ENCODE data around the gene KIAA1958. TPM values are rescaled to one million over a fixed set of nuclear protein-coding genes. Genes with fewer than 3 reads are reported as not detected.

KIAA1958 gene
- 3.1 TPM for total RNA-seq
- 1 to 10 TPM in 2 of 4 donors, under 1 TPM in 2; 0.41 to 1.3 (median 1.1) TPM for polyA plus RNA-seq

GRCh38 chr9:112486221-112487007 is at the start of gene KIAA1958:
Gene KIAA1958, plus strand, starts transcription at chr9:112486827. Its CDS starts 87,254 bp downstream, at chr9:112574081.
- H3K4me1 ChIP-seq (ENCODE audit: control insufficient read depth, insufficient read depth, low read length, poor library complexity, severe bottlenecking): peaks cover 15% of the 10 kb centered on the region
- no peaks in the 10 kb centered on the region for H3K36me3 Mint-ChIP-seq

GRCh38 chr9:112437406-112437805 is 49.2 kb upstream of the KIAA1958 start:
- Mint-ChIP-seq H3K9me3 (no peaks in the 10 kb centered on the region), H3K4me1 (peaks cover 0 to 5% (median 0%) of the 10 kb centered on the region in 4 donors), H3K4me3 (no peak overlapping the region), H3K27me3 (no peaks in the 10 kb centered on the region), H3K27ac (no peak overlapping the region), H3K36me3 (peaks cover 27% of the 10 kb centered on the region)
- Histone ChIP-seq H3K9me3 (ENCODE audit: control insufficient read depth in 2 of 2, low read length in 2 of 2) (no peaks in the 10 kb centered on the region), H3K36me3 (ENCODE audit: control insufficient read depth, insufficient read depth, low read length) (no peaks in the 10 kb centered on the region), H3K4me1 (ENCODE audit: control insufficient read depth, insufficient read depth, low read length, poor library complexity, severe bottlenecking) (no peaks in the 10 kb centered on the region), H3K27ac (ENCODE audit: insufficient read depth, low read length, poor library complexity, severe bottlenecking) (no peak overlapping the region), H3K4me3 (ENCODE audit: low read depth, low read length) (no peak overlapping the region), H3K27me3 (ENCODE audit: control insufficient read depth, insufficient read depth, low read length) (no peaks in the 10 kb centered on the region)
- no peak for DNase-seq
- no peak for ATAC-seq (ENCODE audit: low read depth in 2 of 2)

More at GRCh38 chr9:112486221-112487007, at the start of gene KIAA1958:
- peak within 1 kb of the TSS; percentile 82 for H3K4me3 ChIP-seq (ENCODE audit: low read depth, low read length)
- Mint-ChIP-seq H3K27me3 (no peaks in the 10 kb centered on the region), H3K9me3 (no peaks in the 10 kb centered on the region), H3K4me3 (peak within 1 kb of the TSS; percentile 96 to 98 (median 97)), H3K27ac (peak within 1 kb of the TSS; percentile 88 to 96 (median 90)), H3K4me1 (peaks cover 10 to 32% (median 22%) of the 10 kb centered on the region in 4 donors)
- DNase-seq (peak; percentile 70 to 91 (median 75)), ATAC-seq (ENCODE audit: low read depth in 2 of 2) (peak; percentile 91)
- no peaks in the 10 kb centered on the region for H3K36me3 ChIP-seq (ENCODE audit: control insufficient read depth, insufficient read depth, low read length)
- H3K27ac ChIP-seq (ENCODE audit: insufficient read depth, low read length, poor library complexity, severe bottlenecking): peak within 1 kb of the TSS; percentile 65
- no peaks in the 10 kb centered on the region for H3K9me3 ChIP-seq (ENCODE audit: control insufficient read depth in 2 of 2, low read length in 2 of 2)
- H3K27me3 ChIP-seq (ENCODE audit: control insufficient read depth, insufficient read depth, low read length): no peaks in the 10 kb centered on the region

- no peak for DNase-seq
These were observed 47.5 kb upstream of the KIAA1958 start for GRCh38 chr9:112439171-112439570.

GRCh38 chr9:112439825-112440224 is 46.8 kb upstream of the KIAA1958 start:
- Histone ChIP-seq H3K36me3 (ENCODE audit: control insufficient read depth, insufficient read depth, low read length) (no peaks in the 10 kb centered on the region), H3K27me3 (ENCODE audit: control insufficient read depth, insufficient read depth, low read length) (no peaks in the 10 kb centered on the region), H3K4me3 (ENCODE audit: low read depth, low read length) (no peak overlapping the region), H3K9me3 (ENCODE audit: control insufficient read depth in 2 of 2, low read length in 2 of 2) (no peaks in the 10 kb centered on the region), H3K27ac (ENCODE audit: insufficient read depth, low read length, poor library complexity, severe bottlenecking) (no peak overlapping the region), H3K4me1 (ENCODE audit: control insufficient read depth, insufficient read depth, low read length, poor library complexity, severe bottlenecking) (no peaks in the 10 kb centered on the region)
- no peak overlapping the region for H3K4me3 Mint-ChIP-seq
- H3K9me3 Mint-ChIP-seq: no peaks in the 10 kb centered on the region
- no peak overlapping the region for H3K27ac Mint-ChIP-seq
- H3K4me1 Mint-ChIP-seq: peaks cover 0 to 5% (median 0%) of the 10 kb centered on the region in 4 donors
- no peaks in the 10 kb centered on the region for H3K27me3 Mint-ChIP-seq
- H3K36me3 Mint-ChIP-seq: peaks cover 14% of the 10 kb centered on the region
- DNase-seq: no peak
- no peak for ATAC-seq (ENCODE audit: low read depth in 2 of 2)

More at GRCh38 chr9:112439171-112439570, 47.5 kb upstream of the KIAA1958 start:
- Histone ChIP-seq H3K9me3 (ENCODE audit: control insufficient read depth in 2 of 2, low read length in 2 of 2) (no peaks in the 10 kb centered on the region), H3K36me3 (ENCODE audit: control insufficient read depth, insufficient read depth, low read length) (no peaks in the 10 kb centered on the region), H3K27ac (ENCODE audit: insufficient read depth, low read length, poor library complexity, severe bottlenecking) (no peak overlapping the region), H3K4me3 (ENCODE audit: low read depth, low read length) (no peak overlapping the region), H3K4me1 (ENCODE audit: control insufficient read depth, insufficient read depth, low read length, poor library complexity, severe bottlenecking) (no peaks in the 10 kb centered on the region), H3K27me3 (ENCODE audit: control insufficient read depth, insufficient read depth, low read length) (no peaks in the 10 kb centered on the region)
- no peak for ATAC-seq (ENCODE audit: low read depth in 2 of 2)
- H3K9me3 Mint-ChIP-seq: no peaks in the 10 kb centered on the region
- H3K4me1 Mint-ChIP-seq: peaks cover 0 to 5% (median 0%) of the 10 kb centered on the region in 4 donors
- no peak overlapping the region for H3K27ac Mint-ChIP-seq
- H3K27me3 Mint-ChIP-seq: no peaks in the 10 kb centered on the region
- H3K4me3 Mint-ChIP-seq: no peak overlapping the region
- peaks cover 18% of the 10 kb centered on the region for H3K36me3 Mint-ChIP-seq

GRCh38 chr9:112443200-112443599 is 43.4 kb upstream of the KIAA1958 start:
- Histone ChIP-seq H3K4me1 (ENCODE audit: control insufficient read depth, insufficient read depth, low read length, poor library complexity, severe bottlenecking) (no peaks in the 10 kb centered on the region), H3K4me3 (ENCODE audit: low read depth, low read length) (no peak overlapping the region), H3K27me3 (ENCODE audit: control insufficient read depth, insufficient read depth, low read length) (no peaks in the 10 kb centered on the region), H3K9me3 (ENCODE audit: control insufficient read depth in 2 of 2, low read length in 2 of 2) (no peaks in the 10 kb centered on the region), H3K36me3 (ENCODE audit: control insufficient read depth, insufficient read depth, low read length) (no peaks in the 10 kb centered on the region), H3K27ac (ENCODE audit: insufficient read depth, low read length, poor library complexity, severe bottlenecking) (no peak overlapping the region)
- Mint-ChIP-seq H3K27me3 (no peaks in the 10 kb centered on the region), H3K27ac (no peak overlapping the region), H3K36me3 (peaks cover 21% of the 10 kb centered on the region), H3K4me1 (peaks cover 0 to 11% (median 2%) of the 10 kb centered on the region in 4 donors), H3K9me3 (no peaks in the 10 kb centered on the region), H3K4me3 (no peak overlapping the region)
- DNase-seq: peak in 2 of 3 donors; percentile 23 to 58
- peak in 1 of 2 donors; percentile 50 for ATAC-seq (ENCODE audit: low read depth in 2 of 2)

- no peak for DNase-seq
- H3K27ac Mint-ChIP-seq: no peak overlapping the region
- peaks cover 0 to 11% (median 2%) of the 10 kb centered on the region in 4 donors for H3K4me1 Mint-ChIP-seq
- no peaks in the 10 kb centered on the region for H3K4me1 ChIP-seq (ENCODE audit: control insufficient read depth, insufficient read depth, low read length, poor library complexity, severe bottlenecking)
- H3K36me3 Mint-ChIP-seq: peaks cover 21% of the 10 kb centered on the region
- no peaks in the 10 kb centered on the region for H3K9me3 ChIP-seq (ENCODE audit: control insufficient read depth in 2 of 2, low read length in 2 of 2)
- H3K9me3 Mint-ChIP-seq: no peaks in the 10 kb centered on the region
- H3K36me3 ChIP-seq (ENCODE audit: control insufficient read depth, insufficient read depth, low read length): no peaks in the 10 kb centered on the region
- ATAC-seq (ENCODE audit: low read depth in 2 of 2): no peak
- no peaks in the 10 kb centered on the region for H3K27me3 ChIP-seq (ENCODE audit: control insufficient read depth, insufficient read depth, low read length)
- no peak overlapping the region for H3K4me3 Mint-ChIP-seq
- no peaks in the 10 kb centered on the region for H3K27me3 Mint-ChIP-seq
- H3K4me3 ChIP-seq (ENCODE audit: low read depth, low read length): no peak overlapping the region
- H3K27ac ChIP-seq (ENCODE audit: insufficient read depth, low read length, poor library complexity, severe bottlenecking): no peak overlapping the region
These were observed 43.0 kb upstream of the KIAA1958 start for GRCh38 chr9:112443636-112444035.

GRCh38 chr9:112445196-112445595 is 41.4 kb upstream of the KIAA1958 start:
- Histone ChIP-seq H3K4me3 (ENCODE audit: low read depth, low read length) (no peak overlapping the region), H3K27ac (ENCODE audit: insufficient read depth, low read length, poor library complexity, severe bottlenecking) (no peak overlapping the region), H3K27me3 (ENCODE audit: control insufficient read depth, insufficient read depth, low read length) (no peaks in the 10 kb centered on the region), H3K9me3 (ENCODE audit: control insufficient read depth in 2 of 2, low read length in 2 of 2) (no peaks in the 10 kb centered on the region), H3K4me1 (ENCODE audit: control insufficient read depth, insufficient read depth, low read length, poor library complexity, severe bottlenecking) (no peaks in the 10 kb centered on the region), H3K36me3 (ENCODE audit: control insufficient read depth, insufficient read depth, low read length) (no peaks in the 10 kb centered on the region)
- Mint-ChIP-seq H3K36me3 (peaks cover 18% of the 10 kb centered on the region), H3K27me3 (no peaks in the 10 kb centered on the region), H3K4me1 (peaks cover 0 to 11% (median 2%) of the 10 kb centered on the region in 4 donors), H3K27ac (no peak overlapping the region), H3K9me3 (no peaks in the 10 kb centered on the region), H3K4me3 (no peak overlapping the region)
- no peak for ATAC-seq (ENCODE audit: low read depth in 2 of 2)
- no peak for DNase-seq
